Vagina (tissue), 2 donors: ENCODE data around the gene CD44.

Source experiments
- POLR2A ChIP-seq, 2 donors: fragments of 450-650 bp; IDR thresholded peaks; one replicate each; pipeline ENCODE4 v1.6.1; 2017; ENCODE audit warnings: antibody characterized with exemption in 2 of 2, mild to moderate bottlenecking in 2 of 2, moderate library complexity in 2 of 2
- TF ChIP-seq, protein P1 (sequence below), 3 experiments: fragments of 450-650 bp in 2 of 3; fragments of 200-600 bp in 1 of 3; sonication (generic) in 1 of 3; IDR thresholded peaks; one replicate each; pipeline ENCODE4 v1.5.1; 2017 to 2019; ENCODE audit warnings: antibody characterized with exemption in 3 of 3, mild to moderate bottlenecking in 2 of 3, moderate library complexity in 2 of 3

DNA sequence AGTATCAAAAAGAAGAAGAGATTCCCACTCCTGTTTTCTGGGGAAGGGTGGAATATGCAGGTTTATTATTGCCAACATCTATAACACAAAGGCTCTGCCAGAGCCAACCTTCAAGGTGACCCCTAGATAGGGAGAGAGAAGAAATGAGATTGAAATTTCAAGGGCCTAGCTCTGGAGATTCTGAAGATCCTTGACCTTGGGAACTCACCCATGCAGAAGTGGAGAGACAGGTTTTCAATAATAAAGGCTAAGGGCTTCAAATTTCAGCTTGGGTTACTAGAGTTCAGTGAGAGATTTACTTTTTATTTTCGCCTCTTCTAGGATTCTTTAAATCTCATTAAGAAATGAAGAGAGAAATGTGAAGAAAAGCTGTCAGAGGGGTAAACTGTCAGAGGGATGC lies 98.4 kb downstream of the CD44 start:
- TF ChIP-seq, protein P1, sequence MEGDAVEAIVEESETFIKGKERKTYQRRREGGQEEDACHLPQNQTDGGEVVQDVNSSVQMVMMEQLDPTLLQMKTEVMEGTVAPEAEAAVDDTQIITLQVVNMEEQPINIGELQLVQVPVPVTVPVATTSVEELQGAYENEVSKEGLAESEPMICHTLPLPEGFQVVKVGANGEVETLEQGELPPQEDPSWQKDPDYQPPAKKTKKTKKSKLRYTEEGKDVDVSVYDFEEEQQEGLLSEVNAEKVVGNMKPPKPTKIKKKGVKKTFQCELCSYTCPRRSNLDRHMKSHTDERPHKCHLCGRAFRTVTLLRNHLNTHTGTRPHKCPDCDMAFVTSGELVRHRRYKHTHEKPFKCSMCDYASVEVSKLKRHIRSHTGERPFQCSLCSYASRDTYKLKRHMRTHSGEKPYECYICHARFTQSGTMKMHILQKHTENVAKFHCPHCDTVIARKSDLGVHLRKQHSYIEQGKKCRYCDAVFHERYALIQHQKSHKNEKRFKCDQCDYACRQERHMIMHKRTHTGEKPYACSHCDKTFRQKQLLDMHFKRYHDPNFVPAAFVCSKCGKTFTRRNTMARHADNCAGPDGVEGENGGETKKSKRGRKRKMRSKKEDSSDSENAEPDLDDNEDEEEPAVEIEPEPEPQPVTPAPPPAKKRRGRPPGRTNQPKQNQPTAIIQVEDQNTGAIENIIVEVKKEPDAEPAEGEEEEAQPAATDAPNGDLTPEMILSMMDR (IDR thresholded peaks at IDR 0.05) = no peak
- TF ChIP-seq POLR2A (IDR thresholded peaks at IDR 0.05) = no peak
